Aorta (tissue), 5 donors: Measurements from ENCODE around the gene DNAJC6. TPM values are rescaled to one million over a fixed set of nuclear protein-coding genes. Genes with fewer than 3 reads are reported as not detected.

Source experiments
- ATAC-seq: fragments of 200-7000 bp; cut with Tn5 transposase; one replicate; pipeline ENCODE4 v1.9.1; 2022; ENCODE audit warnings: moderate library complexity; ENCODE audit not compliant: low FRiP score
- DNase-seq, 2 donors: peaks; one replicate each; pipeline ENCODE4 v3.0.0-alpha.2; 2020
- H3K27ac ChIP-seq, 2 donors: one replicate each; pipeline ENCODE4 v1.5.1; 2013; ENCODE audit warnings: low read length in 2 of 2, mild to moderate bottlenecking in 2 of 2, moderate library complexity in 2 of 2, control low read depth in 1 of 2, inconsistent platforms in 1 of 2, low read depth in 1 of 2
- H3K27me3 ChIP-seq, 2 donors: one replicate each; pipeline ENCODE4 v1.6.1; 2013; ENCODE audit warnings: control low read depth in 1 of 2, low read length in 1 of 2, mild to moderate bottlenecking in 1 of 2, moderate library complexity in 1 of 2; ENCODE audit not compliant: insufficient read depth in 2 of 2, control insufficient read depth in 1 of 2
- H3K36me3 ChIP-seq, 2 donors: one replicate each; pipeline ENCODE4 v1.6.1; 2013; ENCODE audit warnings: control low read depth in 1 of 2, low read length in 1 of 2, mild to moderate bottlenecking in 1 of 2; ENCODE audit not compliant: insufficient read depth in 2 of 2, control insufficient read depth in 1 of 2
- H3K4me1 ChIP-seq, 2 donors: one replicate each; pipeline ENCODE4 v1.6.1; 2013; ENCODE audit warnings: low read length in 2 of 2, control low read depth in 1 of 2, mild to moderate bottlenecking in 1 of 2, moderate library complexity in 1 of 2; ENCODE audit not compliant: insufficient read depth in 2 of 2, control insufficient read depth in 1 of 2
- H3K4me3 ChIP-seq, 2 donors: one replicate each; pipeline ENCODE4 v1.5.1; 2013; ENCODE audit warnings: low read length in 2 of 2, control low read depth in 1 of 2, mild to moderate bottlenecking in 1 of 2
- H3K9me3 ChIP-seq: one replicate; pipeline ENCODE4 v1.6.1; 2013; ENCODE audit warnings: mild to moderate bottlenecking, low read length; ENCODE audit not compliant: control insufficient read depth
- WGBS, 2 donors: extraction: QIAGEN DNeasy Blood & Tissue Kit; methylation state at CpG; one replicate each; pipeline ENCODE4 v1.1.7; 2013; 5-methylcytosine and 5-hydroxymethylcytosine counted together
- intact Hi-C, 2 donors: fragments of 100-400 bp; cut with DNase I; formaldehyde crosslinking; loops; one replicate each; pipeline versions ENCODE4 v1.14.2 to v1.15.0; 2022
- polyA plus RNA-seq, 2 donors: library from polyadenylated mRNA; stranded (reverse); fragments of 200-250 nt; gene quantifications; one replicate each; pipeline ENCODE4 v1.2.3, GENCODE V29; 2013
- total RNA-seq, 2 donors: library from RNA; stranded (reverse); fragmentation: NEBNext Ultra II Directional; extraction: Animal tissue kit (Norgen Biotek cat#: 25700); gene quantifications; one replicate each; pipeline ENCODE4 v1.2.1, GENCODE V29; 2021
- donor health status: healthy with polysubstance abuse.
- donor health status: Bipolar disorder and iron deficiency.
- donor health status: DM: no; HTN: no; CAD: no.
- donor health status: DM: no; HTN: no; CAD: no.
- donor health status: DM: yes; HTN: yes; CAD: no.

The DNAJC6 gene
- total and polyA plus RNA-seq, 4 donors, result 1.3 to 3.8 (median 2.3) TPM; not detected in 1

- ATAC-seq (no peak), DNase-seq (no peak)
- H3K9me3 ChIP-seq, result no peaks in the 10 kb centered on the region
- H3K4me1 ChIP-seq, result no peaks in the 10 kb centered on the region
- intact Hi-C loops, result no loop called here
- H3K36me3 ChIP-seq, result no peaks in the 10 kb centered on the region
- no peak overlapping the region for H3K27ac ChIP-seq
- H3K27me3 ChIP-seq, result no peaks in the 10 kb centered on the region
- no peak overlapping the region for H3K4me3 ChIP-seq
Observed at GRCh38 chr1:65311760-65312159, 2.4 kb downstream of the DNAJC6 start.

- WGBS, 2 donors, result 71 to 80% methylated on average over 2 of the region's 2 CpGs
- Histone ChIP-seq H3K27ac (no peak overlapping the region), H3K9me3 (no peaks in the 10 kb centered on the region), H3K4me3 (no peak overlapping the region), H3K27me3 (no peaks in the 10 kb centered on the region), H3K4me1 (no peaks in the 10 kb centered on the region), H3K36me3 (no peaks in the 10 kb centered on the region)
- DNase-seq (no peak), ATAC-seq (no peak)
- intact Hi-C loops, result no loop called here
Observed at GRCh38 chr1:65316233-65316632, 6.9 kb downstream of the DNAJC6 start.

- ATAC-seq, result no peak
- intact Hi-C loops, result no loop called here
- no peaks in the 10 kb centered on the region for H3K4me1 ChIP-seq
- whole genome bisulfite sequencing, 2 donors, result 56 to 74% methylated on average over 5 of the region's 5 CpGs
- H3K4me3 ChIP-seq, result no peak overlapping the region
- no peaks in the 10 kb centered on the region for H3K9me3 ChIP-seq
- no peak overlapping the region for H3K27ac ChIP-seq
- no peaks in the 10 kb centered on the region for H3K27me3 ChIP-seq
- no peak for DNase-seq
- no peaks in the 10 kb centered on the region for H3K36me3 ChIP-seq
Observed at GRCh38 chr1:65317866-65318653, 8.7 kb downstream of the DNAJC6 start.

- intact Hi-C loops, result no loop called here
- 78 to 86% methylated on average over 3 of the region's 3 CpGs for WGBS, 2 donors
- Histone ChIP-seq H3K36me3 (no peaks in the 10 kb centered on the region), H3K4me1 (no peaks in the 10 kb centered on the region), H3K27ac (no peak overlapping the region), H3K4me3 (no peak overlapping the region), H3K9me3 (no peaks in the 10 kb centered on the region), H3K27me3 (no peaks in the 10 kb centered on the region)
- DNase-seq (no peak), ATAC-seq (no peak)
Observed at GRCh38 chr1:65319141-65319540, 9.8 kb downstream of the DNAJC6 start.

DNA sequence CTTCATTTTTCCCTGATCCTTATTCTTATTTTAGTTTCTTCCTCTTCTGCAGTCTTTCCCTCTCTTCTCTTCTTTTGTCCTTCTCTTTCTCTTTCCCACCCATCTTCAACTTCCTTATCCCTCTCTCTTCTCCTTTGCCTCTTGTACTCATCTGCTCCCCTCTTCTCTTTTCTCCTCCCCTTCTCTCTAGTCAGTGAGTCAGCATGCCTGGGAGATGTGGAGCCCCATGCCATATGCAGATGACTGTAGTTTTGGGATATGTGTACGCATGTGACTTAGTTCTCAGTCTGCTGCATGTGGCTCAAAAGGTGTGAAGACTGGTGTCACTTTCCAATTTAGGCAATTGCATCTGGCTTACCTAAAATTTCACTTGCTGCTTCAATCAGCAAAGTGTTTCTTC lies 10.4 kb downstream of the DNAJC6 start:
- H3K27ac ChIP-seq, result no peak overlapping the region
- WGBS, 2 donors, result 90 to 93% methylated on average over 1 of the region's 1 CpG
- H3K36me3 ChIP-seq, result no peaks in the 10 kb centered on the region
- H3K9me3 ChIP-seq, result no peaks in the 10 kb centered on the region
- H3K27me3 ChIP-seq, result no peaks in the 10 kb centered on the region
- DNase-seq (no peak), ATAC-seq (no peak)
- no peak overlapping the region for H3K4me3 ChIP-seq
- intact Hi-C loops, result no loop called here
- no peaks in the 10 kb centered on the region for H3K4me1 ChIP-seq

DNA sequence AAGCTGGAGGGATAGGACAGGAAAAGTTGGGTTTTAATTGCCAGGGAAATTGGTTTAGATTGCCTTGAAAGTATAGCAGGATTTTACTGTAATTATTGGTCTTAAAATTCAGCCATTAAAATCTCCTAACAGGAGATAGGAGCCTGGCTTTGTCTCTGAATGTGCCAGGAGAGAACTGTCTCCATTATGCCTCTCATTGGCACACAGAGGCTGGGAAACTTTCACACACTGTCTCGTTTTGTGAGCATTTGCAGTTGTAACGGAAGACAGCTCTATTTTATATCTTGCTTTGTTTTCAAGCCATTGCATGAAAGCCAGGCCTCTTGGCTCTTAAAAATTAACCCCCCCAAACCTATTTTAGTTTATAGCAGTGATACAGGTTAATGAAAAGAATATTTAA lies 12.5 kb downstream of the DNAJC6 start:
- ATAC-seq (no peak), DNase-seq (no peak)
- Histone ChIP-seq H3K27me3 (no peaks in the 10 kb centered on the region), H3K4me1 (no peaks in the 10 kb centered on the region), H3K27ac (no peak overlapping the region), H3K4me3 (no peak overlapping the region), H3K9me3 (no peaks in the 10 kb centered on the region), H3K36me3 (no peaks in the 10 kb centered on the region)
- intact Hi-C loops, result no loop called here
- 10 to 18% methylated on average over 2 of the region's 2 CpGs for WGBS, 2 donors

- H3K27ac ChIP-seq, result no peak overlapping the region
- 75% methylated on average over 5 of the region's 5 CpGs for WGBS, 2 donors
- no peaks in the 10 kb centered on the region for H3K27me3 ChIP-seq
- ATAC-seq (no peak), DNase-seq (no peak)
- no peaks in the 10 kb centered on the region for H3K4me1 ChIP-seq
- H3K36me3 ChIP-seq, result no peaks in the 10 kb centered on the region
- no peaks in the 10 kb centered on the region for H3K9me3 ChIP-seq
- H3K4me3 ChIP-seq, result no peak overlapping the region
- intact Hi-C loops, result no loop called here
Observed at GRCh38 chr1:65323246-65323645, 13.9 kb downstream of the DNAJC6 start.

DNA sequence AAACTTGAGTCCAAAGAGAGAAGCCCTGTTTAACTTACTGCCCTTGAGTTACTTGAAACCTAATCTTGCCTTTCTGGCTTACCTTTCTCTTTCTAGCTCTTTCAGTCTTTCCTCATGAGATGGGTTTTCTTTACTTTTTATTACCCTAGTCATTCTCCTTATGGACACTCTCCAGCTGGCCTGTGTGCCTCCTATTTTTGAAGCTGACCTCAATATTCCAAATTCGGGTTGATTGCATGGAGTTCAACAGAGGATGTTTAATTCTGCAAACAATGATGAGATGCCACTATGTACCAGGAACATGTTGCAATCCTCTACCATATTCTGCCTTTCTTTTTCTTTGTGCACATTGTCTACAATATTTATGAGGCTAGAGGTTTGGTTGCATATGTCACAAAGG lies 20.7 kb downstream of the DNAJC6 start:
- Histone ChIP-seq H3K4me3 (no peak overlapping the region), H3K27me3 (no peaks in the 10 kb centered on the region), H3K9me3 (no peaks in the 10 kb centered on the region), H3K4me1 (no peaks in the 10 kb centered on the region), H3K27ac (no peak overlapping the region), H3K36me3 (no peaks in the 10 kb centered on the region)
- intact Hi-C loops, result no loop called here
- ATAC-seq (no peak), DNase-seq (no peak)
- 65 to 77% methylated on average over 1 of the region's 1 CpG for WGBS, 2 donors

DNA sequence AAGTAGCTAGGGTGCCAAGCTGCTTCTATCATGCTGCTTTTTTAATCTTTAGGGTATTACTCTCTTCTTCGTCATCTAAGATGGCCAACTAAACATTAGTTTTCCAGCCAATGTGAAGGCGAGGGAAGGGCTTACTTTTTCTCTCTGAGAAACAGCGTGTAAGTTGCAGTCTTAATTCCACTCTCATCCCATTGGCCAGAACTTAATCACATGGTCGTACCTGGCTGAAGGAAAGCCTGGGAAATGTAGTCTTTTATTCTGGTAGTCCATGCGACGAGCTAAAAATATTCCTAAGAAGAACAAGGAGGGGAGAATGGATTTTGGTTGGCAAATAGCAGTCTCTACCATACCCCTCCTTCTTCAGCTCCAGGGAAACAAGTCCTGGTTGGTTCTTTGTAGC lies 21.5 kb downstream of the DNAJC6 start:
- Histone ChIP-seq H3K4me3 (no peak overlapping the region), H3K27me3 (no peaks in the 10 kb centered on the region), H3K36me3 (no peaks in the 10 kb centered on the region), H3K4me1 (no peaks in the 10 kb centered on the region), H3K9me3 (no peaks in the 10 kb centered on the region), H3K27ac (no peak overlapping the region)
- 63 to 70% methylated on average over 6 of the region's 6 CpGs for WGBS, 2 donors
- ATAC-seq, result no peak
- intact Hi-C loops, result no loop called here
- no peak for DNase-seq
